ENCODE data around the gene MRPL17.

DNA sequence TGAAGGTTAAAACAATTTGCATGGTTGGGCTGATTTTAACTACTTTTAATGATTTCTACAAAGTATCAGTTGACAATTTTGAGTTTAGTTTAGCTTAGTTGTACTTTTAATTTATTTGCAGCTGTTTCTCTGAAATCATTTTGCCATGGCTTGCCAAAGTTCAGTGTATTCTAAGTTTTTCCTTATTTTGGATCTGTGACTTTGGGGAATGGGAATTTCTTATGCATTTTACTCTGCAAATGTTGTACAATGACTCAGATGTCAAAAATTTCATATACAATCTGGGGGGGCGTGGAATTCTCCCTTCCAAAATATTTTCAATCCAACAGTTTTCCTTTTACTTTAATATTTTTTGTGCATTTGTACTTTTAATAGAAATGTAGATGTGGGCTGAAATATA is 18.6 kb downstream of the MRPL17 start:
- TF ChIP-seq, protein P1, sequence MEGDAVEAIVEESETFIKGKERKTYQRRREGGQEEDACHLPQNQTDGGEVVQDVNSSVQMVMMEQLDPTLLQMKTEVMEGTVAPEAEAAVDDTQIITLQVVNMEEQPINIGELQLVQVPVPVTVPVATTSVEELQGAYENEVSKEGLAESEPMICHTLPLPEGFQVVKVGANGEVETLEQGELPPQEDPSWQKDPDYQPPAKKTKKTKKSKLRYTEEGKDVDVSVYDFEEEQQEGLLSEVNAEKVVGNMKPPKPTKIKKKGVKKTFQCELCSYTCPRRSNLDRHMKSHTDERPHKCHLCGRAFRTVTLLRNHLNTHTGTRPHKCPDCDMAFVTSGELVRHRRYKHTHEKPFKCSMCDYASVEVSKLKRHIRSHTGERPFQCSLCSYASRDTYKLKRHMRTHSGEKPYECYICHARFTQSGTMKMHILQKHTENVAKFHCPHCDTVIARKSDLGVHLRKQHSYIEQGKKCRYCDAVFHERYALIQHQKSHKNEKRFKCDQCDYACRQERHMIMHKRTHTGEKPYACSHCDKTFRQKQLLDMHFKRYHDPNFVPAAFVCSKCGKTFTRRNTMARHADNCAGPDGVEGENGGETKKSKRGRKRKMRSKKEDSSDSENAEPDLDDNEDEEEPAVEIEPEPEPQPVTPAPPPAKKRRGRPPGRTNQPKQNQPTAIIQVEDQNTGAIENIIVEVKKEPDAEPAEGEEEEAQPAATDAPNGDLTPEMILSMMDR (IDR thresholded peaks at IDR 0.05 in 2 of 3, conservative IDR thresholded peaks at IDR 0.05 in 1 of 3; ENCODE audit: insufficient read depth in 2 of 3, low read depth in 1 of 3, low read length in 3 of 3): no peak
- TF ChIP-seq ZNF274 (IDR thresholded peaks at IDR 0.05; ENCODE audit: borderline replicate concordance, low read depth, low read length) (no peak), ERF (CRISPR knock-in tag; IDR thresholded peaks at IDR 0.05) (no peak), POLR2AphosphoS5 (IDR thresholded peaks at IDR 0.05; ENCODE audit: control insufficient read depth, insufficient read depth, low read depth, low read length) (no peak), ZKSCAN3 (CRISPR knock-in tag; IDR thresholded peaks at IDR 0.05) (no peak), SOX6 (IDR thresholded peaks at IDR 0.05) (no peak), POLR2A (conservative IDR thresholded peaks at IDR 0.05) (no peak), DACH1 (IDR thresholded peaks at IDR 0.05; ENCODE audit: partially characterized antibody) (no peak), FOXA1 (IDR thresholded peaks at IDR 0.05; ENCODE audit: borderline replicate concordance) (no peak)
- TF ChIP-seq, protein P2, sequence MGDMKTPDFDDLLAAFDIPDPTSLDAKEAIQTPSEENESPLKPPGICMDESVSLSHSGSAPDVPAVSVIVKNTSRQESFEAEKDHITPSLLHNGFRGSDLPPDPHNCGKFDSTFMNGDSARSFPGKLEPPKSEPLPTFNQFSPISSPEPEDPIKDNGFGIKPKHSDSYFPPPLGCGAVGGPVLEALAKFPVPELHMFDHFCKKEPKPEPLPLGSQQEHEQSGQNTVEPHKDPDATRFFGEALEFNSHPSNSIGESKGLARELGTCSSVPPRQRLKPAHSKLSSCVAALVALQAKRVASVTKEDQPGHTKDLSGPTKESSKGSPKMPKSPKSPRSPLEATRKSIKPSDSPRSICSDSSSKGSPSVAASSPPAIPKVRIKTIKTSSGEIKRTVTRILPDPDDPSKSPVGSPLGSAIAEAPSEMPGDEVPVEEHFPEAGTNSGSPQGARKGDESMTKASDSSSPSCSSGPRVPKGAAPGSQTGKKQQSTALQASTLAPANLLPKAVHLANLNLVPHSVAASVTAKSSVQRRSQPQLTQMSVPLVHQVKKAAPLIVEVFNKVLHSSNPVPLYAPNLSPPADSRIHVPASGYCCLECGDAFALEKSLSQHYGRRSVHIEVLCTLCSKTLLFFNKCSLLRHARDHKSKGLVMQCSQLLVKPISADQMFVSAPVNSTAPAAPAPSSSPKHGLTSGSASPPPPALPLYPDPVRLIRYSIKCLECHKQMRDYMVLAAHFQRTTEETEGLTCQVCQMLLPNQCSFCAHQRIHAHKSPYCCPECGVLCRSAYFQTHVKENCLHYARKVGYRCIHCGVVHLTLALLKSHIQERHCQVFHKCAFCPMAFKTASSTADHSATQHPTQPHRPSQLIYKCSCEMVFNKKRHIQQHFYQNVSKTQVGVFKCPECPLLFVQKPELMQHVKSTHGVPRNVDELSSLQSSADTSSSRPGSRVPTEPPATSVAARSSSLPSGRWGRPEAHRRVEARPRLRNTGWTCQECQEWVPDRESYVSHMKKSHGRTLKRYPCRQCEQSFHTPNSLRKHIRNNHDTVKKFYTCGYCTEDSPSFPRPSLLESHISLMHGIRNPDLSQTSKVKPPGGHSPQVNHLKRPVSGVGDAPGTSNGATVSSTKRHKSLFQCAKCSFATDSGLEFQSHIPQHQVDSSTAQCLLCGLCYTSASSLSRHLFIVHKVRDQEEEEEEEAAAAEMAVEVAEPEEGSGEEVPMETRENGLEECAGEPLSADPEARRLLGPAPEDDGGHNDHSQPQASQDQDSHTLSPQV (IDR thresholded peaks at IDR 0.05): no peak

Data from K562 (cell line).